Psoas muscle (tissue), 8 donors: ENCODE results near the gene P2RY13. TPM values are rescaled to one million over a fixed set of nuclear protein-coding genes. Genes with fewer than 3 reads are reported as not detected.
A peak's percentile ranks its signal among the peaks of the same experiment; 100 is the strongest.

ENCODE experiments used
- ATAC-seq, 4 donors: fragments of 200-7000 bp; cut with Tn5 transposase; one replicate each; pipeline ENCODE4 v1.9.1; 2020; ENCODE audit warnings: moderate library complexity in 3 of 4, mild to moderate bottlenecking in 2 of 4
- DNase-seq, 2 donors: peaks; one replicate each; pipeline ENCODE4 v3.0.0-alpha.2; 2020
- H3K27ac ChIP-seq: fragments of 200-600 bp; one replicate; pipeline ENCODE4 v1.8.0; 2022
- H3K27me3 ChIP-seq, 3 donors: fragments of 200-600 bp in 1 of 3; one replicate each; pipeline versions ENCODE4 v1.6.1 to v1.8.0; 2013 to 2022; ENCODE audit warnings: low read length in 2 of 3, mild to moderate bottlenecking in 2 of 3, moderate library complexity in 1 of 3; ENCODE audit not compliant: insufficient read depth in 3 of 3
- H3K36me3 ChIP-seq, 2 donors: fragments of 200-600 bp in 1 of 2; one replicate each; pipeline versions ENCODE4 v1.6.1 to v1.8.0; 2013 to 2022; ENCODE audit warnings: low read depth in 1 of 2, mild to moderate bottlenecking in 1 of 2, moderate library complexity in 1 of 2; ENCODE audit not compliant: insufficient read depth in 1 of 2
- H3K4me1 ChIP-seq: fragments of 200-600 bp; one replicate; pipeline ENCODE4 v1.8.0; 2022
- H3K4me3 ChIP-seq: fragments of 200-600 bp; one replicate; pipeline ENCODE4 v1.8.0; 2022; ENCODE audit warnings: mild to moderate bottlenecking
- H3K9me3 ChIP-seq: fragments of 200-600 bp; one replicate; pipeline ENCODE4 v1.8.0; 2022
- WGBS, 3 donors: extraction: QIAGEN DNeasy Blood & Tissue Kit; methylation state at CpG; one replicate each; pipeline versions ENCODE4 v1.1.6 to v1.1.7; 2013; 5-methylcytosine and 5-hydroxymethylcytosine counted together
- intact Hi-C, 2 donors: fragments of 100-400 bp; cut with DNase I; formaldehyde crosslinking; loops; one replicate each; pipeline versions ENCODE4 v1.11.0 to v1.14.2; 2022
- polyA plus RNA-seq, 3 donors: library from polyadenylated mRNA; stranded (reverse); fragments of 200-250 nt; gene quantifications; one replicate each; pipeline ENCODE4 v1.2.3, GENCODE V29; 2013
- total RNA-seq, 4 donors: library from RNA; stranded (reverse); fragmentation: NEBNext Ultra II Directional in 2 of 4; extraction: Animal tissue kit (Norgen Biotek cat#: 25700) in 2 of 4; gene quantifications; one replicate each; pipeline versions ENCODE4 v1.2.1 to v1.2.4, GENCODE V29; 2021 to 2023
- TF ChIP-seq, protein P1 (sequence below): fragments of 200-600 bp; IDR thresholded peaks from one replicate; pipeline ENCODE4 v1.8.0; 2022; ENCODE audit warnings: antibody characterized with exemption
- donor health status: healthy with polysubstance abuse.
- donor health status: DM: no; HTN: no; CAD: no; lungs with moderate emphysema.
- donor health status: Bipolar disorder and iron deficiency.
- donor health status: healthy.
- donor health status: DM: yes; HTN: yes; CAD: no.
- donor health status: DM: no; HTN: no; CAD: no.
- donor health status: DM: no; HTN: no; CAD: no.
- donor health status: DM: yes; HTN: yes; CAD: no.

The P2RY13 gene
- total and polyA plus RNA-seq, 7 donors = 0.03 to 0.88 (median 0.28) TPM

DNA sequence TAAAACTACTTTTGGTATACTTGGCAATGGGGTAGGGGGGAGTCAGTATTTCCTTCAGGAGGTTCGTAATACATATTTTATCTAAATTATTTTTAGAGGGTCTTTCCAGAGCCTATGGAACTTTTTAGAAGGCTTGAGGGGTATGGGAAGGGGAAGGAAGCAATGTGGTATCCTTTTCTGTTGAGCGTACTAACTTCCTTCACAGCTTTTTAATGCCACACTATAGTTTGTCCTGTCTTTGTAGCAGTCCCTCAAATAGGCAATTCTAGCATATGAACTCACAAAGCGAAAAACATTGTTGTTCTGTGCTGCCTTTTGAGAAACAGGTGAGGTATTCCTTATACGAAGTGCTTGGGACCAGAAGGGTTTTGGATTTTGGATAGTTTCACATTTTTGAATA, 22.3 kb upstream of the P2RY13 start:
- DNase-seq (no peak), ATAC-seq (no peak)
- no peak overlapping the region for H3K27ac ChIP-seq
- intact Hi-C loops = no loop called here
- H3K36me3 ChIP-seq = no peaks in the 10 kb centered on the region
- WGBS, 3 donors = 84 to 93% (median 85%) methylated on average over 4 of the region's 4 CpGs
- no peaks in the 10 kb centered on the region for H3K4me1 ChIP-seq
- H3K9me3 ChIP-seq = no peaks in the 10 kb centered on the region
- no peak overlapping the region for H3K4me3 ChIP-seq
- H3K27me3 ChIP-seq = no peaks in the 10 kb centered on the region
- TF ChIP-seq, protein P1, sequence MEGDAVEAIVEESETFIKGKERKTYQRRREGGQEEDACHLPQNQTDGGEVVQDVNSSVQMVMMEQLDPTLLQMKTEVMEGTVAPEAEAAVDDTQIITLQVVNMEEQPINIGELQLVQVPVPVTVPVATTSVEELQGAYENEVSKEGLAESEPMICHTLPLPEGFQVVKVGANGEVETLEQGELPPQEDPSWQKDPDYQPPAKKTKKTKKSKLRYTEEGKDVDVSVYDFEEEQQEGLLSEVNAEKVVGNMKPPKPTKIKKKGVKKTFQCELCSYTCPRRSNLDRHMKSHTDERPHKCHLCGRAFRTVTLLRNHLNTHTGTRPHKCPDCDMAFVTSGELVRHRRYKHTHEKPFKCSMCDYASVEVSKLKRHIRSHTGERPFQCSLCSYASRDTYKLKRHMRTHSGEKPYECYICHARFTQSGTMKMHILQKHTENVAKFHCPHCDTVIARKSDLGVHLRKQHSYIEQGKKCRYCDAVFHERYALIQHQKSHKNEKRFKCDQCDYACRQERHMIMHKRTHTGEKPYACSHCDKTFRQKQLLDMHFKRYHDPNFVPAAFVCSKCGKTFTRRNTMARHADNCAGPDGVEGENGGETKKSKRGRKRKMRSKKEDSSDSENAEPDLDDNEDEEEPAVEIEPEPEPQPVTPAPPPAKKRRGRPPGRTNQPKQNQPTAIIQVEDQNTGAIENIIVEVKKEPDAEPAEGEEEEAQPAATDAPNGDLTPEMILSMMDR = no peak

DNA sequence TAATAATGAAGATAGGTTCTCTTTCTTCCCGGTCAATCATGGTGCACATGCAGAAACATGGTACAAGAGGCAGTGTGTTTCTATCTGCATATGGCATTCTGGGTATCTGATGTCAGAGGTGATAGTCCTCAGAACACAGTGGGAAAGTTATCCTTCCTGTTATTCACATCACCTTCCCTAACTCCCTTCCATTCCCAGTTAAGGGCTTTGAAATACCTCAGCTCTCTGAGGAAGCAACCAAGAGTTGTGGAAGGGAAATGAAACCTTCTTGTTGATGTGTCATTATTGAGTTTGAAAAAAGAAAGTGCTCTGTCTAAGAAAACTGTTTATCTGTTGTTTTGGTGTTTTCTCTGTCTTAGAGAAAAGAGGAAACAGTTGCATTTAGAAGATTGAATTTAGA, 21.9 kb upstream of the P2RY13 start:
- Histone ChIP-seq H3K36me3 (no peaks in the 10 kb centered on the region), H3K9me3 (no peaks in the 10 kb centered on the region), H3K4me3 (no peak overlapping the region), H3K27ac (no peak overlapping the region), H3K4me1 (no peaks in the 10 kb centered on the region), H3K27me3 (no peaks in the 10 kb centered on the region)
- DNase-seq = no peak
- TF ChIP-seq, protein P1 = no peak
- WGBS, 3 donors = 92 to 95% (median 93%) methylated on average over 1 of the region's 1 CpG
- intact Hi-C loops = no loop called here
- ATAC-seq = no peak

DNA sequence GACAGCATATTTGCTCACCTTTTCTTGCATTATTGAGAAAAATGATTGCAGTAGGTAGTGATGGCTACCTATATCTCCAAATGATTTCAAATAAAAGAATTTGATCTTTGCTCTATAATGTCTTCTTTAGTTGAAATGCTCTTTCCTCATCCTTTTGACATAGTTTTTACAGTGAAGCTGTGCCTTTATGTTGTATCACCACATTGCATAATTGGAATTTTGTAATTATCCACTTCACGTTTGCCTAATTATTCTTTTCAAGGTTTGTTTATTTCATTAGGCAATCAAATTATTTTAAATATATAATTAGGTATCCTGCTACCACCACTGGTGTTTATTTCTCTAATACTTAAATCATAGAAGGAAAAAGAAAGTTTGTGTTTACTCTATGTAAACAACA, 21.3 kb upstream of the P2RY13 start:
- WGBS, 3 donors = 79 to 83% (median 82%) methylated on average over 1 of the region's 1 CpG
- H3K4me1 ChIP-seq = no peaks in the 10 kb centered on the region
- no peaks in the 10 kb centered on the region for H3K9me3 ChIP-seq
- no peak overlapping the region for H3K27ac ChIP-seq
- no peaks in the 10 kb centered on the region for H3K27me3 ChIP-seq
- TF ChIP-seq, protein P1 = no peak
- DNase-seq (no peak), ATAC-seq (no peak)
- intact Hi-C loops = no loop called here
- H3K4me3 ChIP-seq = no peak overlapping the region
- no peaks in the 10 kb centered on the region for H3K36me3 ChIP-seq

DNA sequence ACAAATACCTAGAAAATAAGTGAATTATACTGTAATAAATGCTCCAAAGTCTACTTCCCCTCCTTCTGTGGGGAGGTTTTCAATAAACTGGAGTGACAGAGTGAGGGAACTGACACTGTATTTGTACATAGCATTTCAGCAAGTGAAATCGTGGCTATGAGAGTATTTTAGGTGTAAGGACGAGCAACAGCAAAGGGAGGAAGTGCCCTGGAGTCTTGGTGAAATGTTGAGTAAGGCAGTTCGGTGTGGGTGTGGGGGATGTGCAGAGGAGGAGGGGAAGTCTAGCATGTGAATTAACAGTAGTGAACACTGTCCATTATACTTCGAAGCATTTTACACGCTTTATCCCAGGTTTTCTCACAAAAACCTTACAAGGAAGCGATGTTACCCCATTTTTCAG, 18.1 kb upstream of the P2RY13 start:
- DNase-seq = no peak
- peak in 1 of 4 donors; percentile 17 for ATAC-seq

DNA sequence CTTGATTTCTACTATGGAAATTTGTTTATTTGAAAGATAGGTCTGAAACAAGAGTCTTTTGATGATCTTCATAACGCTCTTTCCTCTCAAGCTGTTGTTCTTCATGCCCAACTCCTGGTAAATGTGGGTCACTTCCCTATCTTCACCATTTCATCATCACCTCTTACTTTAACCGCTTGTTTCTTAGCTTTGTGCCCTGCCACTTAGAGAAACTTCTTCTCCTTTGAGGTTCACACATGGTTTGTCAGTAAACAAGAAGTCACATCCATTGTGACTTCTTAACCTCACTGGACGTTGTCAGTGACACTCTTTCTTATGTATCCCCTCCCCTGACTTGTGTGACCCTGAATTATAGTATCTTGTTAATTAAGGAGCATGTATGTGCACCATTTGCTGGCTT, 16.9 kb upstream of the P2RY13 start:
- H3K9me3 ChIP-seq = no peaks in the 10 kb centered on the region
- peak overlapping the region; percentile 12 for H3K4me3 ChIP-seq
- no peaks in the 10 kb centered on the region for H3K36me3 ChIP-seq
- WGBS, 3 donors = 68 to 73% (median 70%) methylated on average over 3 of the region's 3 CpGs
- intact Hi-C loops = no loop called here
- TF ChIP-seq, protein P1 = no peak
- DNase-seq = no peak
- ATAC-seq = no peak
- H3K27me3 ChIP-seq = no peaks in the 10 kb centered on the region
- H3K27ac ChIP-seq = no peak overlapping the region
- no peaks in the 10 kb centered on the region for H3K4me1 ChIP-seq

More for the DNA sequence above, 18.1 kb upstream of the P2RY13 start:
- Histone ChIP-seq H3K27me3 (no peaks in the 10 kb centered on the region), H3K4me3 (no peak overlapping the region), H3K9me3 (no peaks in the 10 kb centered on the region), H3K27ac (no peak overlapping the region), H3K4me1 (no peaks in the 10 kb centered on the region), H3K36me3 (no peaks in the 10 kb centered on the region)
- intact Hi-C loops = no loop called here
- TF ChIP-seq, protein P1 = no peak
- 69 to 82% (median 73%) methylated on average over 6 of the region's 6 CpGs for WGBS, 3 donors
